HPDE6-E6E7 (cell line): ENCODE measurements around the gene SPACA4.

Experiments
- DNase-seq: peaks from one replicate; pipeline ENCODE4 v3.0.0; 2011; ENCODE audit warnings: missing footprints; ENCODE audit errors: extremely low spot score

SPACA4 gene

DNA sequence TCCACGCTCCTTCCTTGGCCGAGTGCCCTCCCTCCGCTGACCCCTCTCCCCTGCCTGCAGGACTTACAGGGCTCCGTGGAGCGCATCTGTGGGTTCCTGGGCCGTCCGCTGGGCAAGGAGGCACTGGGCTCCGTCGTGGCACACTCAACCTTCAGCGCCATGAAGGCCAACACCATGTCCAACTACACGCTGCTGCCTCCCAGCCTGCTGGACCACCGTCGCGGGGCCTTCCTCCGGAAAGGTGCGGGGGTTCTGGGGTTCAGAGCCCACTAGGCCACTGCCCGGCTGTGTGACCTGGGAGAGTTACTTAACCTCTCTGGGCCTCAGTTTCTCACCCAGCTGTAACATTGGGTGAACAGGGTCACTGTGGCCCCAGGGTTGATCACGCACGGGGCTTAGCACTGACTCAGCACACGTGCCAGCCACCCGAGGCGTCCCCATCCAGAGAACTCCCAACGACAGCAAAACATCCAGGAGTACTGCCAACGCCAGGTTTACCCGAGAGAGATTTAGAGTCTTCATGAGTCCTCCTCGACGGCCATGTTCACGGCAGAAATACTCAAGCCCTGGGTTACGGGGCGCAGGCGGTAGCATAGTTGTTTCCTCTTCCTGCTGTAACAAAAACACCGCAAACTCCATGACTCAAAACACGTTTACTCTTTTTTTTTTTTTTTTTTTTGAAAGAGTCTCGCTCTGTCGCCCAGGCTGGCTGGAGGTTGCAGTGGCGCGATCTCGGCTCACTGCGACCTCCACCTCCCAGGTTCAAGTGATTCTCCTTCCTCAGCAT is 9.7 kb upstream of the SPACA4 start:
- no peak for DNase-seq

DNA sequence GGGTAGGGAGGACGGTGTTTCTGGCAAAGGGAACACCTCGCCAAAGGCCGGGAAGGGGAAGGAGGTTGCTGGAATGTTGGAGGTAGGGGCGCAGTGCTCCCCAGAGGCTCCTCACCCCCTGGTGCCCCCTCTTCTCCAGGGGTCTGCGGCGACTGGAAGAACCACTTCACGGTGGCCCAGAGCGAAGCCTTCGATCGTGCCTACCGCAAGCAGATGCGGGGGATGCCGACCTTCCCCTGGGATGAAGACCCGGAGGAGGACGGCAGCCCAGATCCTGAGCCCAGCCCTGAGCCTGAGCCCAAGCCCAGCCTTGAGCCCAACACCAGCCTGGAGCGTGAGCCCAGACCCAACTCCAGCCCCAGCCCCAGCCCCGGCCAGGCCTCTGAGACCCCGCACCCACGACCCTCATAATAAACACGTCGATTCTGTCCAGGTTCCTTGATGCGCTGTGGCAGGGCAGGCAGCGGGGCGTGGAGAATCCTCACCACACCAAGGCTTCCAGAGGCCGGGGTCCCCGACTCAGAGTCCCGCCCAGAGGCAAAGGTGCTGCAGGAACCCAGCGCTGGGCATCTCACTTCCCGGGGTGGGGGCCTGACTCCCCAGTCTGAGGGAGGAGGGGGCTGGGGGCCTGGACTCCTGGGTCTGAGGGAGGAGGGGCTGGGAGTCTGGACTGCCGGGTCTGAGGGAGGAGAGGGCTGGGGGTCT is 7.4 kb upstream of the SPACA4 start:
- DNase-seq: no peak

DNA sequence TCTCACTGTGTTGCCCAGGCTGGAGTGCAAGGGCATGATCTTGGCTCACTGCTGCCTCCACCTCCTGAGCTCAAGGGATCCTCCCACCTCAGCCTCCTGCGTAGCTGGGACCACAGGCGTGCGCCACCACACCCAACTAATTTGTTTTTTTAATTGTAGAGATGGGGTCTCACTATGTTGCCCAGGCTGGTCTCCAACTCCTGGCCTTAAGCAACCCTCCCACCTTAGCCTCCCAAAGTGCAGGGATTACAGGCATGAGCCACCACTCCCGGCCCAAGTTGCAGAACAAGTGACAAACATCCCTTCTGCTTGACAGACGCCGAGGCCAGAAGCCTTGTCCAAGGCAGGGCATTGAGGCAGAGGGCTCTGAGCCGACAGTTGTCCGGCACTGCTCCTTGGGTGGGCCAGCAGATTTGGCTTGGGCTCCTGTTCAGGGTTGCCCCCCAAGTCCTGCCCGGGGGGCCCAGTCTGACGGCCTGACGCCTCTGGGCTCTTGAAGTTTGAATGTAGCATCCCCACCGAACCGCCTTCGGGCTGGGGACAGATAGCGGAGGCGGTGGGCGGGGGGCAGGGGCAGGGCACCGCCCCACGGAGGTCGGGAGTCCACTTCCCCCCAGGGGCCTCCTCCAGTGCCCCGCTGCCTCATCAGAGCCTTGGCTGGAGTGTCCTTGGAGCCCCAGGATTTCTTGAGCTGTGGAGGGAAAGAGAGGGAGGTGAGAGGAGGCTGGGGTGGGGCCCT is 5.7 kb upstream of the SPACA4 start:
- DNase-seq: no peak

DNA sequence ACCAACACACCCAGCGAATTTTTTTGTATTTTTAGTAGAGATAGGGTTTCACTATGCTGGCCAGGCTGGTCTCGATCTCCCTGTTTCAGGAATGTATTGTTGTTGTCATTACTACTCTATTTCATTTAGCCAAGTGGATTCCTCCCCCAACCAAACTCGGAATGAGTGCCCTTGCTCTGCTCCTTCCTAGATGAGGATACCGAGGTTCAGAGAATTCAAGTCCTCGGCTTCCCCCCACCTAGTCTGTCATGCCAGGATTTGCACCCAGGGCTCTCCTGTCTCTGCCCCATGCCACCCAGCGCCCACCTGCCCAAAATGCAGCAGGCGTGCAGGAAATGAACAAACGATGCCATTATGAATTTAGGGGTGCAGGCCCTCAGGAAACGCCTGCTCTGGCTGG is 3.5 kb upstream of the SPACA4 start:
- DNase-seq: no peak

DNA sequence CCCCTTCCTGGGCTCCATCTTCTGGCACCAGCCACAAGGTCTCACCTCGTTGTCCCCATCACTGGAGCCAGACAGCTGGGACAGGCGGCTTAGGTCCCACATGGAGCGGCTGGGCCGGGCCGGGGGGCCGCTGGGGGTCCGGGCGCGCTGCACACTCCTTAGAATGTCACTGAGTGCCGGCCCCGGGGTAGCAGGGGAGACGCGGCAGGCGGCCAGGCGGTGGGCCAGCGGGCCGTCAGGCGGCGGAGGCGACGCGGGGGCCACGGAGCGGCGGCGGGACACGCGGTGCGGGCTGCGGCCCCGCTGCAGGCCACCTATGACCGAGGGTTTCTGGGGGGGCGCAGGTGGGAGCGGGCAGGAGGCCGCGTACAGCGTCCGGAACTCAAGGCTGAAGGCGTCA is 3.1 kb upstream of the SPACA4 start:
- no peak for DNase-seq

DNA sequence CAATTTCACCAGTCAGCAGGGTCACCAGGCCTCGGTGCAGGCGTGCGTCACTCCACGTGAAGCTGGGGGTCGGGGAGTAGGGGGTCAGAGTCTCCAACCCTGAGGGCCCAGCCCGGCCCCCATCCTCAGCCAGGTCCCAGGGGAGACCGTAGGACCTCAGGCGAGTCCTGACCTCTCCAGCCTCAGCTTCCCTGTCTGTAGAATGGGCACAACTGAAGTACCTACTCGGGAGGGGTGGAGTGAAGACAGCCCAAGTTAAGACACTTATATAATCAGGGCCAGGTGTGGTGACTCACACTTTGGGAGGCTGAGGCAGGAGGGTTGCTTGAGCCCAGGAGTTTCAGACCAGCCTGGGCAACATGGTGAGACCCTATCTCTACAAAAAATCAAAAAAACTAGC is 2.7 kb upstream of the SPACA4 start:
- no peak for DNase-seq

DNA sequence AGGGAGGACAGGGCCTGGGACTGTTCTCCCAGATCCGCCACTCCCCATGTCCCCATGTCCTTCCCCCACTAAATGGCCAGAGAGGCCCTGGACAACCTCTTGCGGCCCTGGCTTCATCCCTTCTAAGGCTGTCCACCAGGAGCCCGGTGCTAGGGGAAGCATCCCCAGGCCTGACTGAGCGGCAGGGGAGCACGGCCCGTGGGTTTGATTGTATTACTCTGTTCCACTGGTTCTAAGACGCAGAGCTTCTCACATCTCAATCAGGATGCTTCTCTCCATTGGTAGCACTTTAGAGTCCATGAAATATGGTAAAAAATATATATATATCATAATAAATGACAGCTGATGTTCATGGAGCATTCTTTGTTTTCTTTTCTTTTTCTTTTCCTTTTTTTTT is 815 bp downstream of the SPACA4 start:
- no peak for DNase-seq

DNA sequence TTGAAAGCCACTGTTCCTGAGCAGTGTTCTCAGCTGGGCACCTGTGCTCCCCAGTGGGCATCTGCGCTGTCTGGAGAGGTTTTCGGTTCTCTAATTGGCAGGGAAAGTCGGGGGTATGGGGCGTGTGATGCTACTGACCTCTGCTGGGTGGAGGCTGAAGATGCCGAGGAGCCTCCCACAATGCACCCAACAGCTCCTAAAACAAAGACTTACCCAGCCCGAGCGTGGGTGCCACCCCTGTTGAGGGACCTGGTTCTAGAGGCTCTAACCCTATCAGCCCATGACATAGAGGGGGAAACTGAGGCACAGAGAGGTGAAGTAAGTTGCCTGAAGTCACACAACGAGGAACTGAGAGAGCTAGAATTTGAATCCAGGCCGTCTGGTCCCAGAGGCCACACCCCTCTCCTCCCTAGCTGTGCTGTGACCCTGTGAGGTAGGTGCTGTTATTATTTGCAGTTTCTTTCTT is 2.3 kb downstream of the SPACA4 start:
- DNase-seq: peak; percentile 36

DNA sequence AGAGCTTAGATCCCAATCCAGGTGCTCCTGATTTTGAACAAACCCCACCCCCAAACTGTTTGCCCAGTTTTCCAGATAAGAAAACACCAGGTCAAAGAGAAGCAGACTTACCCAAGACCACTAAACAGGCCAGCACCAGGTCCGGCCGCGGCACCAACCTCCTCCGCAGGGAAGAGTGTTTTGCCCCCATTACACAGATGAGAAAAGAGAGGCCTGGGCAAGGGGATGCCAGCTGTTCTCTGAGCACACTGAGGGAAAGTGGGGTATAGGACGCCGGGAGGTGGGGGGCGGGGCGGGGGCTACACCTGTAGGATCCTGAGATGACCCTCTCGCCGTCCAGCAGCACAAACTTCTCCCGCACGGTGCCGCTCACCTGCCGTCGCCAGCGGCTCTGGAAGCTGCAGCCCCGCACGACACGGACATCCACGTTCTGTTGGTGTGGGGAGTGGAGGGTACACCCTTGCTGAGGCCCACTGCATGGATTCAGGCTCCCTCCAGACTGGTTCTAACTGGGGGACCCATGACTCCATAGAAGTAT is 3.1 kb downstream of the SPACA4 start:
- no peak for DNase-seq

DNA sequence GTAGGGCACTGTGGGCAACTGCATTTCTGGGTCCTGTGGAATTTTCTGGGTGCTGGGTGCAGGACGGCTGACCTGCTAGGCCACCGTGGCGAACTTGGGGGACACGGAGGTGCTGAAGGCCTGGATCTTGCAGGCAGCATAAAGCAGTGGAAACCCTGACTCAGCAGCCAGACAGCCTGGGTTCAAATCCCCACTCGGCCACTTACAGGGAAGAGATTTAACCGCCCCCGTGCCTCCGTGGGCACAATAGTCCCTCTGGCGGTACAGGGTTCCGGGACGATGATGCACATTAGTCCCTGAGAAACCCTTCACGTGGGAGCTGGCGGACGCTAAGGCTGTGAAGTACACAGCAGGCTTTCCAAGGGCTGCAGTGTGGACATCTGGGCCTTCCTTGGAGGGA is 5.3 kb downstream of the SPACA4 start:
- DNase-seq: no peak

DNA sequence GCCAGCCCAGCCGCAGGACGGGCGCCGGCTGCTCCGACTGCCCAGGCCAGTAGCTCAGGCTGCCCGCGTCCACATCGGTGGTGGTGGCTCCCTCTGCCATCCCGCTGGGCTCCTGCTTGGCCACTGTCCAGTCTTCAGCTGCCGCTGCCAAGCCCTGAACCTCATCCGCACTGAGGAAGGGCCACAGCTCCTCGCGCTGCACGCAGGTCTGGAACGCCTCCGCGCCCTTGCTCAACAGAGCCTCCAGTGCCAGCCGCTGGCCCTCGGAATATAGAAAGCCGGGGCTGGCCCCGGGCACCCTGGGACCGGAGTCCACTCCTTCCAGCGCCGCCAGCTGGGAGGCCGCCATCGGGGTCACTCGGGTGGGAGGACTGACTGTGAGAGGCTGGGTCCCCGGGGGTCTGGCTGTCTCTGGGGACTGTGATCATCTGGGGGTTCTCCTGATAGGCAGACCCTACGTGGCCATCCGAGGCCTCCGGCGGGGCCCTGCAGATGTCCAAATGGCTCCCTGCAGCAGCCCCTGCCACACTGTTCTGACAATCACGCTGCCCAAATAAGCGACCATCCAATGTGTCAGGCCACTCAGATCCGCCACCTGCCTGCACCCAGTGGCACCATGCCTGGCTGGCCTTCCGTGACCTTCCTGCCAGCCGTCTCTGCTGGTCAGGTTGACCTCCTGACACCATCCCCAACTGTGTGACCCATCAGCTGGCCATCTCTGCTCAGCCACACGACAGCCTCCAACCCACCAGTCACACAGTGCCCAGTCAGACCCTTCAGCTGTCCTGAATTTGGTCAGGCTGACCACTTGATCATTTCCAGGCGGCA is 6.7 kb downstream of the SPACA4 start:
- DNase-seq: no peak

DNA sequence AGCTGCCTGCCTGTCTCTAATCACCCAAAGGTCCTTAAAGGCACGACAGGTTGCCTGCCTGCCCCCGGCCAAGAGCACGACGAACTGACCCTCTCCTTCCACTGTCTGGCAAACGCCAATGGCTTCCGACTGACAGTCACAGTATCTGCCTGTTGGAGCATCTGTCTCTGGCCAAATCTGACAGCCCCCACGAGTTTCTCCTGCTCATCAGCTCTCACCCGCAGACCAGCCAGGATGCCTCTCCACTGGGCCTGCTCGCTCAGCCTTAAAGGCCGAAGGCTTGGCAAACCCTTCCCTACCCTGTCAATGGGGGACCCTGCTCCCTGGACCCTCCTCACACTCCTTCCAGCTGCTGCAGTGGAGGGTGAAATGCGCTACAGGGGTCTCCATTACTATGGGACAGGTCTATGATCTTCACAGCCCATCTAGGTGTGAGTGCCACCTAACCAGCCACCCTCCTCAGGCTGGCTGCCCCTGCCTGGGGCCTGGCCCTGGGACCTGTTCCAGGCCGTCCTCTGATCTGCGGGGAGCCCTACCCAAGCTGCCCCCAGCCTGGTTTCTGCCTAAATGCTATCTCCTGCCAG is 7.4 kb downstream of the SPACA4 start:
- DNase-seq: no peak

DNA sequence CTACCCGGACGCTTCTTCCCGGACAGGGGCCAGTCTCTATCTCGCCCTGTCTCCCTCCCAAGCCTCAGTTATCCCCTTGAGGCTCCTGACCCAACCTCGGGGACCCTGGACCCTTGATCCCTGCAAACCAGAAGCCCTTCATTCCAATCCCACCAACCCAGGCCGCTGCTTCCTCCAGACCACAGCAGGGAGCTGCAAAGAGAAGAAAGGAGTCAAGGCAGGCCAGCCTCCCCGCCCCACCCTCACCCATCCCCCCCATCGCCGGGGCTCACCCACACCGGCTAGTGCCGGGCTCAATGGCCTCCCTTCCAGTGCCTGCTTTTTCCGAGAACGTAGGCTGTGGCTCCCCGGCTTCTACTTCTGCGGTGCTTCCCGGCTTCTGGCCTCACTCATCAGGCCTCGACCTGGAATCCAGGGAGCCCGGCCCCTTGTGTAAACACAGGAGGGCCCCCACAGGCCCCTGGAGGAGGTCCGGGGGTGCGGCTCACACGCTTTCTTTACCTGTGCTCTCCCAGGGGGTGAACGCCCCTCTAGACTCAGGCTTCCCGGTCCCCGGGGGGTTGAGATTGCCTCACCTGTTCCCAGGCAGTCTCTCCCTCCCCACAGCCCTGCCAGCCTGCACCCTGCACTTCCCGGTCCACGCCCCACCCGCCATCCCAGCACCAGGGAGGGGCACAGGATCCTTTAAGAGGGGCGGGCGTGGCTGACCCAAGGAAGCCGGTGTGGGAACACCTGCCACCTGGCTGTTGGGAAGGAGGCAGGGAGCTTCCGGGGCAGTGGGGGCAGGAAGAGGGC is 8.1 kb downstream of the SPACA4 start, which contains the start of gene FAM83E:
FAM83E (minus strand) TSS at position 641 of the 795 bp plus-strand sequence. CDS start 1,704 bp downstream, outside the sequence.
- DNase-seq: peak; percentile 73

DNA sequence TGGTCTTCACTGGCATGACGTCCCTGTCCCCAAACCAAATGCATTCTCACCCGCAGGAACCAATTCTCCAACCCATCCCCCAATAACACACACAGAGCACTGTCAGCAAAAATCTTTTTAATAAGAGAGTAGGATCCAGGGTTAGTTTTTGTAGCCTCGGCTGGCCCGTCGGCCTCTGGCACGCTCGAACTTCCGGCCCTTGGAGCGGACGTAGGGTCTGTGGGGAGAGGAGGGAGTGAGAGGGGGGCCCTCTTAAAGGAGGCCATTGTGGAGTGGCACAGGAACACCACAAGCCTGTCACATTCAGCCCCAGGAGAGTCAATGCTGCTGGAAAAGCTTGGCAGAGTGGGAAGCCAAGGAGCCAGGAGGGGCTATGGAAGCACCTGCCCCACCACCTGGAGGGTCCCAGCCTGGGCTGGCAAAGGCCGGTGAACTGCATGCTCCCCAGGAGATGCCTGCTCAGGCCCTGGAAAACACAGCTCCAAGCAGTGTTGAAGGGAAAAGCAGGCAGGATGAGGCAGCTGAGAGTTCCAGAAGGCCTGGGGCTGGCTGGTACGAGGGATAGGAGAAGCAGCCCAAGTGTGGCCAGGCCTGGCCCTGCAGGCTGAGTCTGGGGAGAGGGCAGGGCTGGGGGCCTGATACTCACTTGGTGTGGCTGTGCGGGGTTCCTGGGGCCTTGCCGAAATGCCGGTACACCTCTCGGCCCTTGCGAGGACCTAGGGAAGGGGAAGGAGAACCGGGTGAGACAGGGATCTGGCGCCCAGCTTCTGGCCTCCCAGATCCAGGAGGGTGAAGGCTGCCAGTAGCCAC is 8.9 kb downstream of the SPACA4 start:
- DNase-seq: no peak

DNA sequence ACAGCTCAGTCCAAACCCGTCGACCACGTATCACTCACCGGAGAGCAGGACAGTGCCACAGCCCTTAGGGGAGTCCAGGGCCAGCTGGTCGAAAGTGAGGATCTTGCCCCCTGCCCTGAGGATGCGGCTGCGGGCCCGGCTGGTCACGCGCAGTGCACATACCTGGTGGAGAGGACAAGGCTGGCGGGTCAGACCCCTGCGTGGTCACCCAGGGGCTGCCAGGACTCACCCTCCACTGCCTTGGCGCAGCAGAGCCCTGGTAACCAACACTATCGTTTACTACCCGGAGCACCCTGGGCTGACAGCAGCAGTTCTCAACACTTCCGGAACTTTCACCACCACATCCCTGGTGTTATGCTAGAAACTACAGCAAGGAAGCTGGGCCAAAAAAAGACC is 9.5 kb downstream of the SPACA4 start:
- no peak for DNase-seq

DNA sequence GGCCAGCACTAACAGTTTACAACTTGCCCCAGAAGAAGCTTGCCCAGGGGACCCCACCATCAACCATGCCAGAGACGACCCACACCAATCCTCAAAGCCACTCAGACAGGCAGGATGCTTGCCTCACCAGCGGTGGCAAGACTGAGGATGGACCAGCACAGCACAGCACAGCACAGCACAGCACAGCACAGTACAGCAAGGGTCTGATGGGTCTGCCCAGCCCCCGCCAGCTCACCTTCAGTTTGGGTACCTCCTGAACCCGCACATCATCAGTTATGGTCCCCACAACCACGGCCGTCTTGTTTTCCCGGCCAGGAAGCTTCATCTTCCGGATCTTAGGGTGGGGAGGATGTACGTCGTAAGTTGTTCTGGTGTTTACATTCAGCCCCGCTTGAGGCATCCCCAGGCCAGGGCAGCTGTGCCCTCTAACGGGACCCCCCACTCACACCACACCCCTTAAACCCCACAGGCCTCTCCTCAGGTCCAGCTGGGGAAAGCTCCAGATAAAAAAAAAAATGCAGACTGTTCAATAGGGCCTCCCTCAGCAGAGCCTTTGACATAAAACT is 10.0 kb downstream of the SPACA4 start:
- no peak for DNase-seq

DNA sequence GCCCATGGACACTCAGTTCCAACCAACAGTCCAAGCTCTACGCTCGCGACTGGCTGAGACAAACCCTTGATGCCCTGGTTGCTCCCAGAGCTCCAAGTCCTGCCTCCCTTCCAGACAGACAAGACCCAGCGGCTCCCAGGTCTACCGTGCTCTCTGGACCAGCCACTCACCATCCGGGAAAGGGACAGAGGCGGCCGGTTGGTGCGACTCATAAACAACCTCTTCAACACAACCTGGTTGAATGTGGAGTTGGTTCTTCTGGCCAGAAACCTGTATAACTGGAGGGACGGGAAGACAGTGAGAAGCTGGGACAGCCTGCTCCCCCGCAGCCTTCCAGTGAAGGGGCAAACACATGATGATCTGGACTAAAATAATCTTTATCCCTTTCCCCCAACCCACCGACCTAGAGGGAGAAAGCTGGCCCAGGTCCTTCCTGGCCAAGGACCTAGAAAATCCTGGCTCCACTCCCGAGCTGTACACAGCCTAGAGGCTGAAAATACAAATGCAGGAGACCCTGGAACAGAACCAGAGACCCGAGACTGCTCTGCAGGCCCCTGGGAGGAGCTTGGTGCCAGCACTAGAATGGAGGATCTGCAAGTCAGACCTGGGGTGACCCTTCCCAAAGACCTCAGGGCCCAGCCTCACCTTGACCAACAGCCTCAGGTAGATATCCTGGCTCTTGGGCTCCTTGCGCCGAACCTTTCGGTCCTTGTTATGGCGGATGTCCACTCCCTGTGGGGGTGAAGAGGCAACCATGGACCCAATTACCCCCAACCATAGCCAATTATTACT is 10.8 kb downstream of the SPACA4 start:
- no peak for DNase-seq

DNA sequence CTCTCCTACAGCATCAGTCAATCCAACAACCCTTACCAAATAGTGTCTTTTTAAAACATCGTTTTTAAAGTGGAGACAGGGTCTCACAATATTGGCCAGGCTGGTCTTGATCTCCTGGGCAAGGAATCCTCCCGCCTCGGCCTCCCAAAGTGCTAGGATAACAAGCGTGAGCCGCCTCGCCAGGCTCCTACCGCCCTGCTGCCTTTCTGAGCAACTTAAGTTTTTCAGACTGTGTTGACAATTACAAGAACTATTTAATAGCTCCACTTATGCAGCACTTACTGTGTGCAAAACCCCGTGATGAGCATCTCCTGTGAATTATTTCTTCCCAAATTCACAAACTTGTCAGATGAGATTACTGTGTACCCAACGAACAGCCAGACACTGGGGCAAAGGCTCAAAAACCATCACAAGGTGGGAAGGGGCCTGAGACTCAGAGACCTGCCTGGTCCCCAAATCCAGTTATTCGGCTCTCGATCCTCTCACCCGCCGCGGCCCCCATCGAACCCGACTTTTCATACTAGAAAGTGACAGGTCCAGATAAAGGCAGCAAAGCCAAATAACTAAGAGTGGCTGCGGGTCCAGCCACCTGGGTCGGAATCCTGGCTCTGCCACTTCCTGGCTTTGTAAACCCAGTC is 11.9 kb downstream of the SPACA4 start:
- no peak for DNase-seq
